SK-N-SH (cell line): ENCODE data around the gene FBXO2.

Experiments
- EZH2phosphoT487 ChIP-seq: fragments of 200-600 bp; sonication (generic); IDR thresholded peaks from 2 replicates; pipeline ENCODE4 v1.6.1; 2017; ENCODE audit warnings: low read depth, mixed run types, mild to moderate bottlenecking, antibody characterized with exemption, moderate library complexity, borderline replicate concordance
- FOXM1 ChIP-seq: IDR thresholded peaks from 2 replicates; pipeline ENCODE4 v1.4.0; 2012; ENCODE audit warnings: low read depth, mild to moderate bottlenecking
- NRF1 ChIP-seq: IDR thresholded peaks from 2 replicates; pipeline ENCODE4 v1.6.1; 2012; ENCODE audit warnings: low read depth, mild to moderate bottlenecking, low read length
- POLR2AphosphoS5 ChIP-seq: IDR thresholded peaks from 2 replicates; pipeline ENCODE4 v1.6.1; 2012; ENCODE audit warnings: low read depth, low read length
- RFX5 ChIP-seq: IDR thresholded peaks from 2 replicates; pipeline ENCODE4 v1.6.1; 2012; ENCODE audit warnings: mild to moderate bottlenecking, improper control_type of control experiment, low read length
- SIN3A ChIP-seq: IDR thresholded peaks from 2 replicates; pipeline ENCODE4 v1.6.1; 2012; ENCODE audit warnings: low read depth, mild to moderate bottlenecking, low read length, moderate library complexity, borderline replicate concordance
- TEAD4 ChIP-seq: IDR thresholded peaks from 2 replicates; pipeline ENCODE4 v1.4.0; 2012; ENCODE audit warnings: mild to moderate bottlenecking, borderline replicate concordance; ENCODE audit not compliant: insufficient read depth
- YY1 ChIP-seq: IDR thresholded peaks from 2 replicates; pipeline ENCODE4 v1.4.0; 2012; ENCODE audit warnings: low read depth, mild to moderate bottlenecking
- TF ChIP-seq, protein P1 (sequence below): fragments of 200-600 bp; sonication (generic); IDR thresholded peaks from 2 replicates; pipeline ENCODE4 v1.6.1; 2017; ENCODE audit warnings: antibody characterized with exemption, mild to moderate bottlenecking, moderate library complexity
- TF ChIP-seq, protein P2 (sequence below): IDR thresholded peaks from 2 replicates; pipeline ENCODE4 v1.4.0; 2012; ENCODE audit warnings: low read depth
- TF ChIP-seq, protein P3 (sequence below): IDR thresholded peaks from 2 replicates; pipeline ENCODE4 v1.6.1; 2012; ENCODE audit warnings: mild to moderate bottlenecking, low read depth, low read length, moderate library complexity
- TF ChIP-seq, protein P4 (sequence below): fragments of 150-350 bp; IDR thresholded peaks from 2 replicates; pipeline ENCODE4 v1.6.1; 2016; ENCODE audit warnings: mild to moderate bottlenecking, low read depth, low read length

DNA sequence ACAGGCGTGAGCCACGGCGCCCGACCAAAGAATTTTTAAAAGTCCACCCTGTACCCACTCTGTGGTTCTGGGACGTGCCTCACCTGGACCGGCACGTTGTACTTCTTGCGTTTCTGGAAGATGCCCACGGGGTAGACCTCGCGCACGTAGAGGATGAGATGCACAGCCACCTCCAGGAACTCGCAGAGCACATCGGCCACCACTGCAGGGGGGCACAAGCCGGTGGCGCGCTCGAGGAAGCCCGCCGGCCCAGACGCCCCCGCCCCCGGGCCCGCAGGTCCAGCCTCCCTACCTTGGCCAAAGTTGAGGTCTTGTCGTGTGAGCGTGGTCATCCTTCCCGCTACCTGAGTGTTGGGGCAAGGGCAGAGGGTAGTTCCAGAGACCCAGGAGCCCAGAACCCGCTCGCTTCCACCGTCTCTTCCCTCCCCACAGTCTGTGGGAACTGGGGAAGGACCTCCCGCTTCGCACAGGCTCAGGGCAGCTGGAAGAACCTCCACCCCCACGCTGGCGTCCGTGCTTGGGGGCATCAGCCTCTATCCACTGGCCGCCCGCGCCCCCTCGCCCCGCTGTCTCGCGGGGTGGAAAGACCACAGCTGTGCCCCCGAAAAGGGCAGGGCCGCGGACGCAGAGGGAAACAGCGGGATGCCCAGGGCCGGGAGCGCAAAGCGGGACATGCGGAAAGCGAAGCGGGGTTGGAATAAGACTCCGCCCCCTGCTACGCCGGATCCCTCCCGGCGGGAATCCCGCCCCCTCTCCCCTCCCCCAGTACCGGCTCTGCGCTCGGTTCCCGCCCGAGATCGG is 26.2 kb upstream of the FBXO2 start:
- TF ChIP-seq, protein P1, sequence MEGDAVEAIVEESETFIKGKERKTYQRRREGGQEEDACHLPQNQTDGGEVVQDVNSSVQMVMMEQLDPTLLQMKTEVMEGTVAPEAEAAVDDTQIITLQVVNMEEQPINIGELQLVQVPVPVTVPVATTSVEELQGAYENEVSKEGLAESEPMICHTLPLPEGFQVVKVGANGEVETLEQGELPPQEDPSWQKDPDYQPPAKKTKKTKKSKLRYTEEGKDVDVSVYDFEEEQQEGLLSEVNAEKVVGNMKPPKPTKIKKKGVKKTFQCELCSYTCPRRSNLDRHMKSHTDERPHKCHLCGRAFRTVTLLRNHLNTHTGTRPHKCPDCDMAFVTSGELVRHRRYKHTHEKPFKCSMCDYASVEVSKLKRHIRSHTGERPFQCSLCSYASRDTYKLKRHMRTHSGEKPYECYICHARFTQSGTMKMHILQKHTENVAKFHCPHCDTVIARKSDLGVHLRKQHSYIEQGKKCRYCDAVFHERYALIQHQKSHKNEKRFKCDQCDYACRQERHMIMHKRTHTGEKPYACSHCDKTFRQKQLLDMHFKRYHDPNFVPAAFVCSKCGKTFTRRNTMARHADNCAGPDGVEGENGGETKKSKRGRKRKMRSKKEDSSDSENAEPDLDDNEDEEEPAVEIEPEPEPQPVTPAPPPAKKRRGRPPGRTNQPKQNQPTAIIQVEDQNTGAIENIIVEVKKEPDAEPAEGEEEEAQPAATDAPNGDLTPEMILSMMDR, result no peak
- no peak for TF ChIP-seq NRF1
- TF ChIP-seq, protein P2, sequence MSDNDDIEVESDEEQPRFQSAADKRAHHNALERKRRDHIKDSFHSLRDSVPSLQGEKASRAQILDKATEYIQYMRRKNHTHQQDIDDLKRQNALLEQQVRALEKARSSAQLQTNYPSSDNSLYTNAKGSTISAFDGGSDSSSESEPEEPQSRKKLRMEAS, result no peak; the same call in 1 of the 2 replicates
- no peak for TF ChIP-seq EZH2phosphoT487
- no peak for TF ChIP-seq TEAD4
- TF ChIP-seq, protein P3, sequence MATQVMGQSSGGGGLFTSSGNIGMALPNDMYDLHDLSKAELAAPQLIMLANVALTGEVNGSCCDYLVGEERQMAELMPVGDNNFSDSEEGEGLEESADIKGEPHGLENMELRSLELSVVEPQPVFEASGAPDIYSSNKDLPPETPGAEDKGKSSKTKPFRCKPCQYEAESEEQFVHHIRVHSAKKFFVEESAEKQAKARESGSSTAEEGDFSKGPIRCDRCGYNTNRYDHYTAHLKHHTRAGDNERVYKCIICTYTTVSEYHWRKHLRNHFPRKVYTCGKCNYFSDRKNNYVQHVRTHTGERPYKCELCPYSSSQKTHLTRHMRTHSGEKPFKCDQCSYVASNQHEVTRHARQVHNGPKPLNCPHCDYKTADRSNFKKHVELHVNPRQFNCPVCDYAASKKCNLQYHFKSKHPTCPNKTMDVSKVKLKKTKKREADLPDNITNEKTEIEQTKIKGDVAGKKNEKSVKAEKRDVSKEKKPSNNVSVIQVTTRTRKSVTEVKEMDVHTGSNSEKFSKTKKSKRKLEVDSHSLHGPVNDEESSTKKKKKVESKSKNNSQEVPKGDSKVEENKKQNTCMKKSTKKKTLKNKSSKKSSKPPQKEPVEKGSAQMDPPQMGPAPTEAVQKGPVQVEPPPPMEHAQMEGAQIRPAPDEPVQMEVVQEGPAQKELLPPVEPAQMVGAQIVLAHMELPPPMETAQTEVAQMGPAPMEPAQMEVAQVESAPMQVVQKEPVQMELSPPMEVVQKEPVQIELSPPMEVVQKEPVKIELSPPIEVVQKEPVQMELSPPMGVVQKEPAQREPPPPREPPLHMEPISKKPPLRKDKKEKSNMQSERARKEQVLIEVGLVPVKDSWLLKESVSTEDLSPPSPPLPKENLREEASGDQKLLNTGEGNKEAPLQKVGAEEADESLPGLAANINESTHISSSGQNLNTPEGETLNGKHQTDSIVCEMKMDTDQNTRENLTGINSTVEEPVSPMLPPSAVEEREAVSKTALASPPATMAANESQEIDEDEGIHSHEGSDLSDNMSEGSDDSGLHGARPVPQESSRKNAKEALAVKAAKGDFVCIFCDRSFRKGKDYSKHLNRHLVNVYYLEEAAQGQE, result no peak
- no peak for TF ChIP-seq YY1
- no peak for TF ChIP-seq POLR2AphosphoS5
- TF ChIP-seq, protein P4, sequence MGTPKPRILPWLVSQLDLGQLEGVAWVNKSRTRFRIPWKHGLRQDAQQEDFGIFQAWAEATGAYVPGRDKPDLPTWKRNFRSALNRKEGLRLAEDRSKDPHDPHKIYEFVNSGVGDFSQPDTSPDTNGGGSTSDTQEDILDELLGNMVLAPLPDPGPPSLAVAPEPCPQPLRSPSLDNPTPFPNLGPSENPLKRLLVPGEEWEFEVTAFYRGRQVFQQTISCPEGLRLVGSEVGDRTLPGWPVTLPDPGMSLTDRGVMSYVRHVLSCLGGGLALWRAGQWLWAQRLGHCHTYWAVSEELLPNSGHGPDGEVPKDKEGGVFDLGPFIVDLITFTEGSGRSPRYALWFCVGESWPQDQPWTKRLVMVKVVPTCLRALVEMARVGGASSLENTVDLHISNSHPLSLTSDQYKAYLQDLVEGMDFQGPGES, result no peak
- no peak for TF ChIP-seq RFX5
- TF ChIP-seq SIN3A, result no peak
- TF ChIP-seq FOXM1, result no peak
